WTC11 (cell line): ENCODE measurements around the gene ZNHIT2. TPM values are rescaled to one million over a fixed set of nuclear protein-coding genes. Genes with fewer than 3 reads are reported as not detected.

ENCODE experiments used
- ATAC-seq: fragments of 200-7000 bp; cut with Tn5 transposase; 2 replicates; pipeline ENCODE4 v1.10.0; 2021; ENCODE audit warnings: mild to moderate bottlenecking, moderate library complexity
- CTCF ChIA-PET: fragments of 300-600 bp; sonication (Branson Sonifier 250); formaldehyde crosslinking; loops from one replicate; lab custom pipeline; 2021; ENCODE audit warnings: antibody characterized with exemption; lab: Charles Lee
- POLR2A ChIA-PET: fragments of 350-600 bp; sonication (Branson Sonifier 250); formaldehyde crosslinking; loops from one replicate; lab custom pipeline; 2021; ENCODE audit warnings: antibody characterized with exemption; lab: Charles Lee
- DNase-seq: peaks from one replicate; pipeline ENCODE4 v3.0.0; 2021; ENCODE audit warnings: low spot score
- H3K27ac Mint-ChIP-seq: 2 replicates; pipeline ENCODE4 v1.8.0; 2021; ENCODE audit warnings: mixed read lengths
- H3K27me3 Mint-ChIP-seq: 2 replicates; pipeline ENCODE4 v1.8.0; 2021; ENCODE audit warnings: low read depth, mild to moderate bottlenecking, moderate library complexity, mixed read lengths
- H3K36me3 Mint-ChIP-seq: 2 replicates; pipeline ENCODE4 v1.8.0; 2021; ENCODE audit warnings: mixed read lengths
- H3K4me1 Mint-ChIP-seq: 2 replicates; pipeline ENCODE4 v1.8.0; 2022; ENCODE audit warnings: mixed read lengths
- H3K4me3 Mint-ChIP-seq: 2 replicates; pipeline ENCODE4 v1.8.0; 2021; ENCODE audit warnings: mild to moderate bottlenecking, moderate library complexity, mixed read lengths
- H3K9me3 Mint-ChIP-seq: 2 replicates; pipeline ENCODE4 v1.8.0; 2021; ENCODE audit warnings: mixed read lengths
- ATF1 ChIP-seq: sonication (generic); formaldehyde crosslinking; IDR thresholded peaks from 2 replicates; pipeline ENCODE4 v1.8.1; 2023; ENCODE audit warnings: mild to moderate bottlenecking, moderate library complexity, missing genetic modification reagents
- CREM ChIP-seq: sonication (generic); formaldehyde crosslinking; IDR thresholded peaks from 2 replicates; pipeline ENCODE4 v1.8.1; 2022; ENCODE audit warnings: mild to moderate bottlenecking, missing genetic modification reagents, moderate library complexity
- EMX1 ChIP-seq: fragments of 250-450 bp; sonication (Bioruptor Pico); IDR thresholded peaks from 2 replicates; pipeline ENCODE4 v1.8.0; 2021; ENCODE audit warnings: mild to moderate bottlenecking
- ESRRA ChIP-seq: sonication (generic); formaldehyde crosslinking; IDR thresholded peaks from 2 replicates; pipeline ENCODE4 v1.8.1; 2022; ENCODE audit warnings: mild to moderate bottlenecking, missing genetic modification reagents, borderline replicate concordance
- JUN ChIP-seq: sonication (generic); formaldehyde crosslinking; IDR thresholded peaks from 2 replicates; pipeline ENCODE4 v1.8.0; 2023; ENCODE audit warnings: mild to moderate bottlenecking, missing genetic modification reagents
- KAT7 ChIP-seq: sonication (generic); formaldehyde crosslinking; IDR thresholded peaks from 2 replicates; pipeline ENCODE4 v1.8.1; 2023; ENCODE audit warnings: missing genetic modification reagents, mild to moderate bottlenecking, borderline replicate concordance
- MXD4 ChIP-seq: fragments of 250-450 bp; sonication (Bioruptor Pico); IDR thresholded peaks from 2 replicates; pipeline ENCODE4 v1.8.0; 2021; ENCODE audit warnings: mild to moderate bottlenecking, moderate library complexity, borderline replicate concordance
- NFE2L1 ChIP-seq: sonication (generic); formaldehyde crosslinking; IDR thresholded peaks from 2 replicates; pipeline ENCODE4 v1.8.1; 2023; ENCODE audit warnings: missing genetic modification reagents
- NR1H2 ChIP-seq: sonication (generic); formaldehyde crosslinking; IDR thresholded peaks from 2 replicates; pipeline ENCODE4 v1.9.0; 2021; ENCODE audit warnings: mild to moderate bottlenecking, moderate library complexity, missing genetic modification reagents
- PRRX2 ChIP-seq: fragments of 250-450 bp; sonication (Bioruptor Pico); IDR thresholded peaks from 2 replicates; pipeline ENCODE4 v1.8.0; 2021; ENCODE audit warnings: mild to moderate bottlenecking
- RORB ChIP-seq: fragments of 250-450 bp; sonication (Bioruptor Pico); IDR thresholded peaks from 2 replicates; pipeline ENCODE4 v1.9.0; 2021; ENCODE audit warnings: mild to moderate bottlenecking
- SMAD3 ChIP-seq: sonication (generic); formaldehyde crosslinking; IDR thresholded peaks from 2 replicates; pipeline ENCODE4 v1.8.0; 2022; ENCODE audit warnings: missing genetic modification reagents, mild to moderate bottlenecking, borderline replicate concordance
- TEAD4 ChIP-seq: sonication (generic); formaldehyde crosslinking; IDR thresholded peaks from 2 replicates; pipeline ENCODE4 v1.8.0; 2022; ENCODE audit warnings: mild to moderate bottlenecking, missing genetic modification reagents
- ZNF121 ChIP-seq: sonication (generic); formaldehyde crosslinking; IDR thresholded peaks from 2 replicates; pipeline ENCODE4 v1.8.0; 2023; ENCODE audit warnings: missing genetic modification reagents
- ZNF416 ChIP-seq: fragments of 250-450 bp; sonication (Bioruptor Pico); IDR thresholded peaks from 2 replicates; pipeline ENCODE4 v1.9.0; 2021; ENCODE audit warnings: mild to moderate bottlenecking, inconsistent platforms
- ZNF423 ChIP-seq: fragments of 250-450 bp; sonication (Bioruptor Pico); IDR thresholded peaks from 2 replicates; pipeline ENCODE4 v2.1.2; 2022; ENCODE audit warnings: mild to moderate bottlenecking, moderate library complexity
- total RNA-seq: library from RNA; stranded (reverse); gene quantifications from 3 replicates; pipeline ENCODE4 v1.2.3, GENCODE V29; 2021
- TF ChIP-seq, protein P1 (sequence below): sonication (generic); formaldehyde crosslinking; IDR thresholded peaks from 2 replicates; pipeline ENCODE4 v1.8.1; 2022; ENCODE audit warnings: missing genetic modification reagents, borderline replicate concordance
- TF ChIP-seq, protein P2 (sequence below): sonication (generic); formaldehyde crosslinking; IDR thresholded peaks from 2 replicates; pipeline ENCODE4 v1.8.0; 2023; ENCODE audit warnings: mild to moderate bottlenecking, missing genetic modification reagents
- TF ChIP-seq, protein P3 (sequence below): sonication (generic); formaldehyde crosslinking; IDR thresholded peaks from 2 replicates; pipeline ENCODE4 v1.8.0; 2023; ENCODE audit warnings: missing genetic modification reagents, mild to moderate bottlenecking, borderline replicate concordance
- TF ChIP-seq, protein P4 (sequence below): sonication (generic); formaldehyde crosslinking; IDR thresholded peaks from 2 replicates; pipeline ENCODE4 v1.8.0; 2022; ENCODE audit warnings: mild to moderate bottlenecking, missing genetic modification reagents
- TF ChIP-seq, protein P5 (sequence below): sonication (generic); formaldehyde crosslinking; IDR thresholded peaks from 2 replicates; pipeline ENCODE4 v1.8.0; 2022; ENCODE audit warnings: mild to moderate bottlenecking, missing genetic modification reagents
- TF ChIP-seq, protein P6 (sequence below): sonication (generic); formaldehyde crosslinking; IDR thresholded peaks from 2 replicates; pipeline ENCODE4 v1.8.1; 2022; ENCODE audit warnings: mild to moderate bottlenecking, moderate library complexity, missing genetic modification reagents

Gene ZNHIT2
- total RNA-seq, 1 experiment from 2014 or later, result 16.7 TPM

DNA sequence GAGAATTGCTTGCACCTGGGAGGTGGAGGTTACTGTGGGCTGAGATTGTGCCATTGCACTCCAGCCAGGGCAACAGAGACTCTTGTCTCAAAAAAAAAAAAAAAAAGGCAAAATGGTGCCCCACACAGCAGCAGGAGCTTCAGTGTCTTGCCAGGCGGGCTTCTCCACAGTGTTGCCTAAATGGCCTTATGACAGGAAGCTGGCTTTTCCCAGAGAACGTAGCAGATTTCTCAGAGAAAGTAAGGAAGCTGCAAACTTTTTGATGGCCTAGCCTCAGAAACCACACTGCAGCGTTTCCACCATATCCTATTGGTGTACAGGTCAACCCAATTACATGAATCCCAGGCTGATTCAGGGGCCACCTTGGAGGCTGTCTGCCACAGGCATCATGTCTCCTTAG lies 39.8 kb upstream of the ZNHIT2 start (continued):
- TF ChIP-seq, protein P1, sequence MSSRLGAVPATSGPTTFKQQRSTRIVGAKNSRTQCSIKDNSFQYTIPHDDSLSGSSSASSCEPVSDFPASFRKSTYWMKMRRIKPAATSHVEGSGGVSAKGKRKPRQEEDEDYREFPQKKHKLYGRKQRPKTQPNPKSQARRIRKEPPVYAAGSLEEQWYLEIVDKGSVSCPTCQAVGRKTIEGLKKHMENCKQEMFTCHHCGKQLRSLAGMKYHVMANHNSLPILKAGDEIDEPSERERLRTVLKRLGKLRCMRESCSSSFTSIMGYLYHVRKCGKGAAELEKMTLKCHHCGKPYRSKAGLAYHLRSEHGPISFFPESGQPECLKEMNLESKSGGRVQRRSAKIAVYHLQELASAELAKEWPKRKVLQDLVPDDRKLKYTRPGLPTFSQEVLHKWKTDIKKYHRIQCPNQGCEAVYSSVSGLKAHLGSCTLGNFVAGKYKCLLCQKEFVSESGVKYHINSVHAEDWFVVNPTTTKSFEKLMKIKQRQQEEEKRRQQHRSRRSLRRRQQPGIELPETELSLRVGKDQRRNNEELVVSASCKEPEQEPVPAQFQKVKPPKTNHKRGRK (CRISPR knock-in tag), result no peak
- TF ChIP-seq JUN (CRISPR knock-in tag) (no peak), EMX1 (no peak), NFE2L1 (CRISPR knock-in tag) (no peak), ZNF423 (no peak), SMAD3 (CRISPR knock-in tag) (no peak)

DNA sequence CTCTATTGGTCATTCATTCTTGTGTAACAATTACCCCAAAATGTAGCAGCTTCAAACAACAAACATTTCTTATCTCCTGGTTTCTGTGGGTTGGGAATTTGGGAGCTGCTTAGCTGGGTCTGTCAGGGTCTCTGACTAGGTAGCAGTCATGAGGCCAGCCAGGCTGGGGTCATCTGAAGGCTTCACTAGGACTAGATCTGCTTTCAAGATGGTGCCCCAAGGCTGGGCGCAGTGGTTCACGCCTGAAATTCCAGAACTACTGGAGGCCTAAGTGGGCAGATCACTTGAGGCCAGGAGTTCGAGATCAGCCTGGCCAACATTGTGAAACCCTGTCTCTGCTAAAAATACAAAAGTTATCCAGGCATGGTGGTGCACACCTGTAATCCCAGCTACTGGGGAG lies 39.4 kb upstream of the ZNHIT2 start:
- Mint-ChIP-seq H3K27me3 (peaks cover 23% of the 10 kb centered on the region), H3K27ac (no peak overlapping the region), H3K36me3 (no peaks in the 10 kb centered on the region), H3K4me3 (no peak overlapping the region), H3K9me3 (no peaks in the 10 kb centered on the region), H3K4me1 (no peaks in the 10 kb centered on the region)
- no peak for DNase-seq
- ChIA-PET POLR2A (no interaction called here), CTCF (interaction anchor here (0.7 kb wide), 1 partner anchor 333 kb away, joined by 3 read pairs; no protein-coding TSS in a partner anchor)
- ATAC-seq, result no peak
- TF ChIP-seq, protein P2, sequence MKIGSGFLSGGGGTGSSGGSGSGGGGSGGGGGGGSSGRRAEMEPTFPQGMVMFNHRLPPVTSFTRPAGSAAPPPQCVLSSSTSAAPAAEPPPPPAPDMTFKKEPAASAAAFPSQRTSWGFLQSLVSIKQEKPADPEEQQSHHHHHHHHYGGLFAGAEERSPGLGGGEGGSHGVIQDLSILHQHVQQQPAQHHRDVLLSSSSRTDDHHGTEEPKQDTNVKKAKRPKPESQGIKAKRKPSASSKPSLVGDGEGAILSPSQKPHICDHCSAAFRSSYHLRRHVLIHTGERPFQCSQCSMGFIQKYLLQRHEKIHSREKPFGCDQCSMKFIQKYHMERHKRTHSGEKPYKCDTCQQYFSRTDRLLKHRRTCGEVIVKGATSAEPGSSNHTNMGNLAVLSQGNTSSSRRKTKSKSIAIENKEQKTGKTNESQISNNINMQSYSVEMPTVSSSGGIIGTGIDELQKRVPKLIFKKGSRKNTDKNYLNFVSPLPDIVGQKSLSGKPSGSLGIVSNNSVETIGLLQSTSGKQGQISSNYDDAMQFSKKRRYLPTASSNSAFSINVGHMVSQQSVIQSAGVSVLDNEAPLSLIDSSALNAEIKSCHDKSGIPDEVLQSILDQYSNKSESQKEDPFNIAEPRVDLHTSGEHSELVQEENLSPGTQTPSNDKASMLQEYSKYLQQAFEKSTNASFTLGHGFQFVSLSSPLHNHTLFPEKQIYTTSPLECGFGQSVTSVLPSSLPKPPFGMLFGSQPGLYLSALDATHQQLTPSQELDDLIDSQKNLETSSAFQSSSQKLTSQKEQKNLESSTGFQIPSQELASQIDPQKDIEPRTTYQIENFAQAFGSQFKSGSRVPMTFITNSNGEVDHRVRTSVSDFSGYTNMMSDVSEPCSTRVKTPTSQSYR (CRISPR knock-in tag), result no peak
- TF ChIP-seq, protein P3, sequence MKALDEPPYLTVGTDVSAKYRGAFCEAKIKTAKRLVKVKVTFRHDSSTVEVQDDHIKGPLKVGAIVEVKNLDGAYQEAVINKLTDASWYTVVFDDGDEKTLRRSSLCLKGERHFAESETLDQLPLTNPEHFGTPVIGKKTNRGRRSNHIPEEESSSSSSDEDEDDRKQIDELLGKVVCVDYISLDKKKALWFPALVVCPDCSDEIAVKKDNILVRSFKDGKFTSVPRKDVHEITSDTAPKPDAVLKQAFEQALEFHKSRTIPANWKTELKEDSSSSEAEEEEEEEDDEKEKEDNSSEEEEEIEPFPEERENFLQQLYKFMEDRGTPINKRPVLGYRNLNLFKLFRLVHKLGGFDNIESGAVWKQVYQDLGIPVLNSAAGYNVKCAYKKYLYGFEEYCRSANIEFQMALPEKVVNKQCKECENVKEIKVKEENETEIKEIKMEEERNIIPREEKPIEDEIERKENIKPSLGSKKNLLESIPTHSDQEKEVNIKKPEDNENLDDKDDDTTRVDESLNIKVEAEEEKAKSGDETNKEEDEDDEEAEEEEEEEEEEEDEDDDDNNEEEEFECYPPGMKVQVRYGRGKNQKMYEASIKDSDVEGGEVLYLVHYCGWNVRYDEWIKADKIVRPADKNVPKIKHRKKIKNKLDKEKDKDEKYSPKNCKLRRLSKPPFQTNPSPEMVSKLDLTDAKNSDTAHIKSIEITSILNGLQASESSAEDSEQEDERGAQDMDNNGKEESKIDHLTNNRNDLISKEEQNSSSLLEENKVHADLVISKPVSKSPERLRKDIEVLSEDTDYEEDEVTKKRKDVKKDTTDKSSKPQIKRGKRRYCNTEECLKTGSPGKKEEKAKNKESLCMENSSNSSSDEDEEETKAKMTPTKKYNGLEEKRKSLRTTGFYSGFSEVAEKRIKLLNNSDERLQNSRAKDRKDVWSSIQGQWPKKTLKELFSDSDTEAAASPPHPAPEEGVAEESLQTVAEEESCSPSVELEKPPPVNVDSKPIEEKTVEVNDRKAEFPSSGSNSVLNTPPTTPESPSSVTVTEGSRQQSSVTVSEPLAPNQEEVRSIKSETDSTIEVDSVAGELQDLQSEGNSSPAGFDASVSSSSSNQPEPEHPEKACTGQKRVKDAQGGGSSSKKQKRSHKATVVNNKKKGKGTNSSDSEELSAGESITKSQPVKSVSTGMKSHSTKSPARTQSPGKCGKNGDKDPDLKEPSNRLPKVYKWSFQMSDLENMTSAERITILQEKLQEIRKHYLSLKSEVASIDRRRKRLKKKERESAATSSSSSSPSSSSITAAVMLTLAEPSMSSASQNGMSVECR (CRISPR knock-in tag), result no peak

DNA sequence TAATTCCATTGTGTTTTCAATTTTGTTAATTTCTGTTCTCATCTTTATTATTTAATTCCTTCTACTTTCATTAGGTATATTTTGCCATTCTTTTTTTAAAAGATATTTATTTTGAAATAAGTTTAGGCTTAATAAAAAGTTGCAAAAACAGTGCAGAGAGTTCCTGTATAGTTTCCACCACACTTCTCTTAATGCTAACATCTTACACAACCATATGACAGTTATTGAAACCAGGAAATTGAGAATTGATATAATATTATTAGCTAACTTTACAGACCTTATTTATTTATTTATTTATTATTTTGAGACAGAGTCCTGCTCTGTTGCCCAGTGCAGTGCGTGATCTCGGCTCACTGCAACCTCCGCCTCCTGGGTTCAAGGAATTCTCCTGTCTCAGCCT lies 38.8 kb upstream of the ZNHIT2 start:
- Mint-ChIP-seq H3K4me1 (no peaks in the 10 kb centered on the region), H3K36me3 (no peaks in the 10 kb centered on the region), H3K27me3 (peaks cover 29% of the 10 kb centered on the region), H3K4me3 (no peak overlapping the region), H3K9me3 (no peaks in the 10 kb centered on the region), H3K27ac (no peak overlapping the region)
- DNase-seq, result no peak
- ChIA-PET POLR2A (no interaction called here), CTCF (interaction anchor here (0.6 kb wide), 1 partner anchor 119 kb away, joined by 5 read pairs; no protein-coding TSS in a partner anchor)
- ATAC-seq, result no peak
- TF ChIP-seq MXD4 (CRISPR knock-in tag) (no peak), CREM (CRISPR knock-in tag) (no peak), TEAD4 (no peak), KAT7 (no peak), ZNF416 (no peak), ZNF121 (no peak), NR1H2 (no peak), ATF1 (CRISPR knock-in tag) (no peak), ESRRA (no peak), RORB (no peak), PRRX2 (CRISPR knock-in tag) (no peak)
- TF ChIP-seq, protein P4, sequence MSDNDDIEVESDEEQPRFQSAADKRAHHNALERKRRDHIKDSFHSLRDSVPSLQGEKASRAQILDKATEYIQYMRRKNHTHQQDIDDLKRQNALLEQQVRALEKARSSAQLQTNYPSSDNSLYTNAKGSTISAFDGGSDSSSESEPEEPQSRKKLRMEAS (CRISPR knock-in tag), result no peak
- TF ChIP-seq, protein P5, sequence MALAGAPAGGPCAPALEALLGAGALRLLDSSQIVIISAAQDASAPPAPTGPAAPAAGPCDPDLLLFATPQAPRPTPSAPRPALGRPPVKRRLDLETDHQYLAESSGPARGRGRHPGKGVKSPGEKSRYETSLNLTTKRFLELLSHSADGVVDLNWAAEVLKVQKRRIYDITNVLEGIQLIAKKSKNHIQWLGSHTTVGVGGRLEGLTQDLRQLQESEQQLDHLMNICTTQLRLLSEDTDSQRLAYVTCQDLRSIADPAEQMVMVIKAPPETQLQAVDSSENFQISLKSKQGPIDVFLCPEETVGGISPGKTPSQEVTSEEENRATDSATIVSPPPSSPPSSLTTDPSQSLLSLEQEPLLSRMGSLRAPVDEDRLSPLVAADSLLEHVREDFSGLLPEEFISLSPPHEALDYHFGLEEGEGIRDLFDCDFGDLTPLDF, result no peak
- TF ChIP-seq, protein P6, sequence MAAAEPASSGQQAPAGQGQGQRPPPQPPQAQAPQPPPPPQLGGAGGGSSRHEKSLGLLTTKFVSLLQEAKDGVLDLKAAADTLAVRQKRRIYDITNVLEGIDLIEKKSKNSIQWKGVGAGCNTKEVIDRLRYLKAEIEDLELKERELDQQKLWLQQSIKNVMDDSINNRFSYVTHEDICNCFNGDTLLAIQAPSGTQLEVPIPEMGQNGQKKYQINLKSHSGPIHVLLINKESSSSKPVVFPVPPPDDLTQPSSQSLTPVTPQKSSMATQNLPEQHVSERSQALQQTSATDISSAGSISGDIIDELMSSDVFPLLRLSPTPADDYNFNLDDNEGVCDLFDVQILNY, result no peak
